Stimulated activated CD4-positive, alpha-beta T cell treated with anti-CD3 and anti-CD28 coated beads, Interleukin-4, amount 100 ng/mL, for 1 hour (primary cell): ENCODE results near the gene NACAD.
"Not testable (repeated sequence)": the region's sequence is repeated elsewhere in the genome, so short reads cannot be mapped to it uniquely, and the experiment has no call there.

Experiments used
- DNase-seq: peaks from one replicate; pipeline ENCODE4 v3.0.0-alpha.2; 2020

The NACAD gene

GRCh38 chr7:45116048-45116447, 27.3 kb upstream of the NACAD start:
- DNase-seq: no peak

- DNase-seq: no peak
These were observed 26.2 kb upstream of the NACAD start for GRCh38 chr7:45114926-45115325.

DNA sequence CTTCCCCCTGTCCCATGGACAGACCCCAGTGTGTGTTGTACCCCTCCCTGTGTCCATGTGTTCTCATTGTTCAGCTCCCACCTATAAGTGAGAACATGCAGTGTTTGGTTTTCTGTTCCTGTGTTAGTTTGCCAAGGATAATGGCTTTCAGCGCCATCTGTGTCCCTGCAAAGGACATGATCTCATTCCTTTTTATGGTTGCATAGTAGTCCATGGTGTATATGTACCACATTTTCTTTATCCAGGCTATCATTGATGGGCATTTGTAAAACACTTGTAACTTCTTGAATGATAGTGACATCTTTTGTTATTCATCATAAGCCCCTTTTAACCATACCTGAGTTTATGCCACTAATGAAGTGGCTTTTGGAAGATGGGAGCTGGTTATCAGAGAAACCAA, 25.5 kb upstream of the NACAD start:
- DNase-seq: not testable (repeated sequence)

DNA sequence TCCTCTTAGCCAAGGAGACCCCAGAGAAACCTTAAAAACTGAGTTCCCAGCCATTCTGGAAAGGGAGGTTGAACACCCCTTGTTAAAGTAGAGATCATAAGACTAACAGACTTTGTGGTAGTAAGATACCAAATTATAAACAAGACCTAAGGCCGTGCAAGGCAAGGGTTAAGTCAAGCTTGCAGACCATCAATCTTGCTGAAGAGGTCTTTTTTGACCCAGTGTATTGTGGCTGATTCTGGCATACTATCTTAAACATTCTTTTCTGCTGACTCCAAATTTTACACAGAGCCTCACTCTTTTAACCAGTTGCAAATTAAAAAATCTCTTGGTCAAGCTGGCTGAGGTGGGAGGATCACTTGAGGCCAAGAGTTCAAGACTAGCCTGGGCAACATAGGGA, 23.9 kb upstream of the NACAD start:
- no peak for DNase-seq

GRCh38 chr7:45111298-45112223, 22.8 kb upstream of the NACAD start, which contains the start of gene TBRG4:
Gene TBRG4 (minus strand): TSS chr7:45111697. CDS start chr7:45109237, 2,460 bp downstream.
- DNase-seq: peak; percentile 95

- no peak for DNase-seq
These were observed 20.1 kb upstream of the NACAD start for GRCh38 chr7:45108863-45109262.

GRCh38 chr7:45107356-45107755, 18.6 kb upstream of the NACAD start:
- DNase-seq: no peak

GRCh38 chr7:45106820-45107219, 18.1 kb upstream of the NACAD start:
- no peak for DNase-seq

DNA sequence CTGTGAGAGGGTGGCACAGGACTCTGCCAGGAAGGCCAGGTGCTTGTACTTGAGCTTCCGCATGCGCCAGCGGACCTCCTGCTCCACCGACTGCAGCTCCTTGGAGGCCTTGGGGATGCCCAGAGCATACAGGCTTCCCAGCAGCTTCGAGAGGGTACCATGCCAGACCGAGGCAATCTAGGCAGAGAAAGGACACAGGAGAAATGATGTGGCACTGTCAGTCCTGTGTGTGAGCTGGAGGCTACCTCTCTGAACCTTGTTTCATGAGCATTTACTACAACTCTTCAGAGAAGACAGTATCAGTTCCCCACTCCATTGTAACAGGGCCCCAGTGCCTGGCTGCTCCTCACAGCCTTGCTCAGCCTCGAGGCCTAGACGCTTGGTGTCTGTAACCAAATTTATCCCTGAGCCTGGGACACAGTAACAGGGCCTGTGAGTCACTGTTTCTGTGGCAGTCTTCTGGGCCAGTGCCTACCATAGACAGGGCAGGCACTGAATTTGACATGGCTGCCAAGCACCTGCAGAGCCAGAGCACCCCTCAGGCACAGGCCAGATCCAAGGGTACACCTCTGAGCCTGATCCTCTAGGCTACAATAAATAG, 16.9 kb upstream of the NACAD start:
- no peak for DNase-seq

DNA sequence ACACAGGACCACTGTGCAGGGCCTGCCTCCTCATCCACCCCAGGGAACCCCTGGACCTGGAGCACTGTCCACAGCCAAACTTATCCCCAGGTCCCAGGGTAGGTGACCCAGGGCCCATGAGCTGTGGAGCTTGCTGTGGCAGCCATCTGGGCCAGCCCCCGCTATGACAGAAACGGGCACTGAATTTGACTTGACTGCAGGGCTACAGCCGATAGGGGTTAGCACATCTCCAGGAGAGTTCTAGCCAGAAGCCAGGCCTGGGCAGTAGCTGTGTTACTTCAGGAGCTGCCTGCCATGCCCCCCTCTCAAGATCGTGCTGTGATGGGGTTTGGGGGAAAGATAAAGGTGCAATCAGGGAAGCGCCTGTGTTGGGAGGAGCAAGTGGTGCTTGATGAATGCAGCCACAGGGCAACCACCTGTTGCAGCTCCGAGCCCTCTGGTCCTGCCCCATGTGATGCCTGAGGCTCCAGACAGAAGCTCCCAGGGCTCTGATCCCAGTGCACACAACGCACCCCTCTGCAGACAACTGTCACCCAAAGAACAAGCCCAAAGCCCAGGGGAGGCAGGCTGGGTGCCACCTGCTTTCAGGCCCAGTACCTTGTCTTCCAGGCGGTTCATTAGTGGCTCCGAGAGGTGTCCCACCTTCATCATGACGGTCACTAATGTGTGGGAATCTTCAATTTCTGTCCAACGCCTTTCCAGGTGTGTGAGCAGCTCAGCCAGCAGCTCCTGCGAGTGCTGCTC, 16.2 kb upstream of the NACAD start:
- DNase-seq: no peak

GRCh38 chr7:45103958-45104843, 15.4 kb upstream of the NACAD start:
- DNase-seq: no peak

GRCh38 chr7:45102785-45103712, 14.3 kb upstream of the NACAD start:
- no peak for DNase-seq

GRCh38 chr7:45101748-45102147, 13.0 kb upstream of the NACAD start:
- DNase-seq: no peak

GRCh38 chr7:45100761-45101480, 12.2 kb upstream of the NACAD start:
- no peak for DNase-seq

- no peak for DNase-seq
These were observed 11.4 kb upstream of the NACAD start for GRCh38 chr7:45099891-45100760.

GRCh38 chr7:45098983-45099839, 10.4 kb upstream of the NACAD start:
- no peak for DNase-seq

- DNase-seq: no peak
These were observed 4.1 kb upstream of the NACAD start for GRCh38 chr7:45092931-45093235.

DNA sequence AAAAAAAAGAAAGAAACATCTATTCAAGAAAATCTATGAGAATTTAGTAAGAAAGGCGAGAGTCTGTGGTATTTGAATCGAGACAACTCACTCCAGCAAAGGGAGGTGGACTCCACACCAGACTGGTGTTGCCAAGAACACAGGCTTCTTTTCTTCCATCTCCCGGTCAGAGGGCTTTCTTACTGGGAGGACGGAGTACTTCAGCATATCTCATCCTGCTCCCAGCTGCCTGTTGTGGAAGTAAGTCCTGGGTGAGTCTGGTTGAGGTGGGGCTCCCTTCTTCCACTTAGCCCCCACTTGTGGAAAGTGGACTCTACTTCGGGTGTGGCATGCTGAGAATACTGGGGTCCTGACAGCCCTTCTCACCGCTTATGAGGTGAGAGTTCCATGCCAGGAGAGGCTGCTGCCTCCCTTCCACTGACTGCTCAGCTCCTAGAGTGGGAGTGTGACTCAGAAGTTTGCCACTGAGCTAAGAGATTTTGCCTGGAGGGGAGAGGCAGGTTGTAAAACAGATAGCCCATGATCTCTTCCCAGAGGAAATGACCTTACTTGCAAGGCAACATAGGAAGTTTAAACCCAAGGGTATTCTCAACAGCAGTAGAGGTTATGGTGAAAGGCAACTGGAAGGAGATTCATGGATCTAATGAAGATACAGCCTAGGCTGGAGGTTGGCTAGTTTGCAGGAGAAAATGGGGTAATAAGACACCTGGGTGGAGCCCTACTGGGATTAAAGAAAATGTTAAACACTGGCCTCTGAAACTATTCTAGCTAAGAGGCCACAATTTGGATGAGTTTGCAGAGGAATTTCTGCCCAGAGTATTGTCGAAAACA, 3.5 kb upstream of the NACAD start:
- no peak for DNase-seq
